Sigmoid colon (tissue), 7 donors: Measurements from ENCODE around the gene CLDN16. TPM values are rescaled to one million over a fixed set of nuclear protein-coding genes. Genes with fewer than 3 reads are reported as not detected.

ENCODE experiments used
- DNase-seq: peaks from one replicate; pipeline ENCODE4 v3.0.0-alpha.2; 2019
- H3K27ac ChIP-seq, 4 donors: fragments of 200-600 bp; sonication (generic); one replicate each; pipeline ENCODE4 v1.5.1; 2016 to 2019; ENCODE audit warnings: mild to moderate bottlenecking in 1 of 4
- H3K27me3 ChIP-seq, 3 donors: fragments of 200-600 bp; sonication (generic); one replicate each; pipeline ENCODE4 v1.5.1; 2019; ENCODE audit warnings: mild to moderate bottlenecking in 1 of 3
- H3K36me3 ChIP-seq, 4 donors: fragments of 200-600 bp; sonication (generic); one replicate each; pipeline ENCODE4 v1.5.1; 2016 to 2019
- H3K4me1 ChIP-seq, 4 donors: fragments of 200-600 bp; sonication (generic); one replicate each; pipeline ENCODE4 v1.5.1; 2017 to 2019
- H3K4me3 ChIP-seq, 4 donors: fragments of 200-600 bp; sonication (generic); one replicate each; pipeline ENCODE4 v1.5.1; 2017 to 2019; ENCODE audit warnings: mild to moderate bottlenecking in 2 of 4, moderate library complexity in 1 of 4
- H3K9me3 ChIP-seq, 4 donors: fragments of 200-600 bp in 3 of 4; sonication (generic) in 3 of 4; one replicate each; pipeline versions ENCODE4 v1.5.1 to v1.6.1; 2013 to 2019
- CTCF ChIP-seq, 4 experiments: fragments of 450-650 bp in 3 of 4; fragments of 200-600 bp in 1 of 4; IDR thresholded peaks; one replicate each; pipeline ENCODE4 v1.5.1; 2016 to 2019; ENCODE audit warnings: antibody characterized with exemption in 4 of 4, mild to moderate bottlenecking in 3 of 4, moderate library complexity in 2 of 4
- EP300 ChIP-seq, 4 donors: sonication (generic); formaldehyde crosslinking; IDR thresholded peaks; one replicate each; pipeline ENCODE4 v1.6.1; 2017; ENCODE audit warnings: antibody characterized with exemption in 4 of 4
- POLR2A ChIP-seq, 2 donors: fragments of 450-650 bp; IDR thresholded peaks; one replicate each; pipeline ENCODE4 v1.6.1; 2016; ENCODE audit warnings: antibody characterized with exemption in 2 of 2, mild to moderate bottlenecking in 2 of 2, moderate library complexity in 2 of 2
- POLR2AphosphoS5 ChIP-seq, 4 donors: sonication (generic); formaldehyde crosslinking; IDR thresholded peaks; one replicate each; pipeline ENCODE4 v1.6.1; 2017; ENCODE audit warnings: antibody characterized with exemption in 4 of 4
- WGBS, 2 donors: extraction: QIAGEN DNeasy Blood & Tissue Kit; methylation state at CpG; one replicate each; pipeline ENCODE4 v1.1.7; 2013; 5-methylcytosine and 5-hydroxymethylcytosine counted together
- intact Hi-C: fragments of 100-400 bp; cut with DNase I; formaldehyde crosslinking; loops from one replicate; pipeline ENCODE4 v1.15.1; 2023
- polyA plus RNA-seq, 3 donors: library from polyadenylated mRNA; stranded (reverse); fragments of 200-250 nt; gene quantifications; one replicate each; pipeline ENCODE4 v1.2.3, GENCODE V29; 2013
- total RNA-seq, 4 donors: library from RNA; depleted of rRNA; stranded (reverse); fragments of >200 nt; gene quantifications; one replicate each; pipeline ENCODE4 v1.1.0, GENCODE V29; 2016
- donor health status: healthy with polysubstance abuse.
- donor health status: Bipolar disorder and iron deficiency.
- donor health status: healthy.

CLDN16 gene
- total and polyA plus RNA-seq, 7 donors: 0.01 TPM; not detected in 6

GRCh38 chr3:190362258-190362657 is 25.7 kb upstream of the CLDN16 start:
- WGBS, 2 donors: 88 to 94% methylated on average over 9 of the region's 9 CpGs
- Histone ChIP-seq H3K4me1 (no peaks in the 10 kb centered on the region), H3K9me3 (no peaks in the 10 kb centered on the region), H3K36me3 (no peaks in the 10 kb centered on the region), H3K27ac (no peak overlapping the region), H3K27me3 (no peaks in the 10 kb centered on the region), H3K4me3 (no peak overlapping the region)
- intact Hi-C loops: no loop called here
- TF ChIP-seq CTCF (IDR thresholded peaks at IDR 0.05) (no peak), POLR2AphosphoS5 (IDR thresholded peaks at IDR 0.05) (no peak), EP300 (IDR thresholded peaks at IDR 0.05) (no peak), POLR2A (IDR thresholded peaks at IDR 0.05) (no peak)
- DNase-seq: no peak

- Histone ChIP-seq H3K27me3 (no peaks in the 10 kb centered on the region), H3K27ac (no peak overlapping the region)
- 74 to 82% methylated on average over 2 of the region's 2 CpGs for WGBS, 2 donors
These were observed 21.8 kb upstream of the CLDN16 start for GRCh38 chr3:190366133-190366532.

GRCh38 chr3:190368881-190369280 is 19.1 kb upstream of the CLDN16 start:
- Histone ChIP-seq H3K27ac (no peak overlapping the region), H3K9me3 (no peaks in the 10 kb centered on the region), H3K27me3 (no peaks in the 10 kb centered on the region), H3K4me3 (no peak overlapping the region), H3K36me3 (no peaks in the 10 kb centered on the region), H3K4me1 (no peaks in the 10 kb centered on the region)
- DNase-seq: no peak
- intact Hi-C loops: no loop called here
- TF ChIP-seq CTCF (IDR thresholded peaks at IDR 0.05): no peak
- TF ChIP-seq POLR2AphosphoS5 (IDR thresholded peaks at IDR 0.05): no peak
- no peak for TF ChIP-seq EP300 (IDR thresholded peaks at IDR 0.05)
- TF ChIP-seq POLR2A (IDR thresholded peaks at IDR 0.05): no peak

More at GRCh38 chr3:190366133-190366532, 21.8 kb upstream of the CLDN16 start:
- H3K36me3 ChIP-seq: no peaks in the 10 kb centered on the region
- intact Hi-C loops: no loop called here
- H3K4me3 ChIP-seq: no peak overlapping the region
- DNase-seq: no peak
- TF ChIP-seq POLR2AphosphoS5 (IDR thresholded peaks at IDR 0.05): no peak
- TF ChIP-seq POLR2A (IDR thresholded peaks at IDR 0.05): no peak
- no peak for TF ChIP-seq CTCF (IDR thresholded peaks at IDR 0.05)
- no peak for TF ChIP-seq EP300 (IDR thresholded peaks at IDR 0.05)
- H3K9me3 ChIP-seq: no peaks in the 10 kb centered on the region
- no peaks in the 10 kb centered on the region for H3K4me1 ChIP-seq

GRCh38 chr3:190369668-190370295 is 18.2 kb upstream of the CLDN16 start:
- WGBS, 2 donors: 76 to 82% methylated on average over 5 of the region's 5 CpGs
- no peak for DNase-seq
- intact Hi-C loops: no loop called here

More at GRCh38 chr3:190369668-190370295, 18.2 kb upstream of the CLDN16 start:
- H3K4me1 ChIP-seq: no peaks in the 10 kb centered on the region
- no peaks in the 10 kb centered on the region for H3K36me3 ChIP-seq
- no peak for TF ChIP-seq CTCF (IDR thresholded peaks at IDR 0.05)
- no peak for TF ChIP-seq POLR2A (IDR thresholded peaks at IDR 0.05)
- no peak for TF ChIP-seq POLR2AphosphoS5 (IDR thresholded peaks at IDR 0.05)
- no peak for TF ChIP-seq EP300 (IDR thresholded peaks at IDR 0.05)
- H3K27ac ChIP-seq: no peak overlapping the region
- no peak overlapping the region for H3K4me3 ChIP-seq
- no peaks in the 10 kb centered on the region for H3K9me3 ChIP-seq
- no peaks in the 10 kb centered on the region for H3K27me3 ChIP-seq
